HepG2 (cell line): ENCODE data around the gene LRRC3C. TPM values are rescaled to one million over a fixed set of nuclear protein-coding genes. Genes with fewer than 3 reads are reported as not detected.

Experiments
- EED ChIP-seq: sonication (generic); formaldehyde crosslinking; IDR thresholded peaks from 2 replicates; pipeline ENCODE4 v1.5.0; 2020; ENCODE audit warnings: mild to moderate bottlenecking, missing genetic modification reagents
- IRX3 ChIP-seq: sonication (generic); formaldehyde crosslinking; IDR thresholded peaks from 2 replicates; pipeline ENCODE4 v1.8.1; 2023; ENCODE audit warnings: mild to moderate bottlenecking, low read depth, missing genetic modification reagents, borderline replicate concordance
- ISL2 ChIP-seq: sonication (generic); formaldehyde crosslinking; IDR thresholded peaks from 2 replicates; pipeline ENCODE4 v1.5.0; 2020; ENCODE audit warnings: missing genetic modification reagents
- ZKSCAN8 ChIP-seq: IDR thresholded peaks from 2 replicates; pipeline ENCODE4 v1.6.1; 2016; ENCODE audit warnings: borderline replicate concordance, missing genetic modification reagents, missing compliant biosample characterization
- ZNF282 ChIP-seq: fragments of 450-650 bp; IDR thresholded peaks from 2 replicates; pipeline ENCODE4 v1.6.1; 2018; ENCODE audit not compliant: partially characterized antibody
- ZNF296 ChIP-seq: sonication (generic); formaldehyde crosslinking; conservative IDR thresholded peaks from 2 replicates; pipeline ENCODE4 v1.5.0; 2020; ENCODE audit warnings: mild to moderate bottlenecking, missing genetic modification reagents
- ZNF562 ChIP-seq: sonication (generic); formaldehyde crosslinking; IDR thresholded peaks from 2 replicates; pipeline ENCODE4 v1.8.0; 2022; ENCODE audit warnings: missing genetic modification reagents, borderline replicate concordance
- ZNF766 ChIP-seq: sonication (generic); formaldehyde crosslinking; IDR thresholded peaks from 2 replicates; pipeline ENCODE4 v1.5.0; 2020; ENCODE audit warnings: missing genetic modification reagents, borderline replicate concordance
- polyA plus RNA-seq, 8 experiments: library from polyadenylated mRNA; depleted of rRNA in 3 of 8; stranded (reverse) in 7 of 8; unstranded in 1 of 8; fragments of >200 nt; fragmentation: Illumina TruSeq in 4 of 8; extraction: Trizol in 4 of 8; gene quantifications; 2 replicates each; pipeline versions ENCODE4 v1.2.1 to v1.2.3, GENCODE V29; 2011 to 2016; ENCODE audit warnings: low read depth in 4 of 8, missing spikeins in 1 of 8, mixed read lengths in 1 of 8; ENCODE audit not compliant: insufficient read depth in 1 of 8
- total RNA-seq, 5 experiments: library from RNA; depleted of rRNA; stranded (reverse); fragments of >200 nt; fragmentation: Illumina TruSeq; extraction: Trizol; gene quantifications; 2 replicates each; pipeline ENCODE4 v1.2.3, GENCODE V29; 2016; ENCODE audit warnings: low read depth in 1 of 5
- TF ChIP-seq, protein P1 (sequence below): sonication (generic); formaldehyde crosslinking; IDR thresholded peaks from 2 replicates; pipeline ENCODE4 v1.4.0; 2020; ENCODE audit warnings: missing genetic modification reagents
- TF ChIP-seq, protein P2 (sequence below): conservative IDR thresholded peaks from 2 replicates; pipeline ENCODE4 v1.6.1; 2018; ENCODE audit warnings: missing genetic modification reagents
- TF ChIP-seq, protein P3 (sequence below): sonication (generic); formaldehyde crosslinking; IDR thresholded peaks from one replicate; pipeline ENCODE4 v1.5.1; 2020; ENCODE audit warnings: mild to moderate bottlenecking, missing genetic modification reagents; ENCODE audit errors: not compliant biosample characterization
- TF ChIP-seq, protein P4 (sequence below): sonication (generic); formaldehyde crosslinking; IDR thresholded peaks from 2 replicates; pipeline ENCODE4 v1.5.1; 2020; ENCODE audit warnings: mild to moderate bottlenecking, missing genetic modification reagents, borderline replicate concordance

The LRRC3C gene
- total and polyA plus RNA-seq, 2 of the 13 experiments (the other 11 are each of a cell fraction or from before 2014, with no cell fraction given): 0.17 TPM; not detected in 1

DNA sequence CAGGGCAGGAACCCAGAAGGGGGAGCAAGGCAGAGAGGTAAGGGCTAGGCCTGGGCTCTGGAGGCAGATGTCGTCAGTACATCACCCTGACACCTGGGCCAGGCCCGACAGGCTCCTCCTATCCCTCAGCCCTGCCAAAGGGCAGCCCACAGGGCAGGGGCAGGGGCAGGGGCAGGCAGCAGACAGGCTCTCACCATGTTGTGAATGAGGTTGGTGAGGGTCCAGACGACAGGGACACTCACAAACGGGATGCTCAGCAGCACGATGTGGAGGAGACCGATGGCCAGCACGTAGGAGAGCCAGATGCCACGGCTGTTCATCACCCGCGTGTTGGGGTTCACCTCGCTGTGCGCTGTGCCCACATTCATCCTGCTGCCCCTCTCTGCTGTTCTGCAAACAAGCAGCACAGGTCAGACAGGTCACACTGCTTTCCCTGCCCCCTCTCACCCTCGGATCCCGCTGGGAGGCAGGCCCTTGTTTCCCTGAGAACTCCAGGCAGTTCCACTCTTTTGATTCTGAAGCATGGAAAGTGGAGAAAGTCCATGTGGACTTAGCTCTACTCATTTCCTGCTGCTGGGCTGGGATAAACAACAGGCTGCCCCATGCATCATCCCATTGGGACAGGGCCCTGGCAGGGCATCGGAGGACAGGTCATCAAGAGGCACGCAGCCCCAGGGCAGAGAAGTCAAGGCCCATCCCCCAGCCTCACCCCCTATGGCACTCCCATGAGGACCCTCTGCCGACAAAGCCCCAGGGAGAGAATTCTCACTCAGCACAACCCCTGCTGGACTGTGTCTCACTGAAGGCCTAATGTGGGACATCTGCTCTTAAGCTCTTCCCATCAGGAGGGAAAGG lies 3.5 kb upstream of the LRRC3C start (continued):
- no peak for TF ChIP-seq IRX3 (CRISPR knock-in tag)
- no peak for TF ChIP-seq ZNF562 (CRISPR knock-in tag)
- TF ChIP-seq, protein P1, sequence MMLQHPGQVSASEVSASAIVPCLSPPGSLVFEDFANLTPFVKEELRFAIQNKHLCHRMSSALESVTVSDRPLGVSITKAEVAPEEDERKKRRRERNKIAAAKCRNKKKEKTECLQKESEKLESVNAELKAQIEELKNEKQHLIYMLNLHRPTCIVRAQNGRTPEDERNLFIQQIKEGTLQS (CRISPR knock-in tag): peak; percentile 67; the same call in 1 of the 2 replicates
- peak; percentile 58; the same call in 1 of the 2 replicates for TF ChIP-seq EED (CRISPR knock-in tag)
- TF ChIP-seq, protein P2, sequence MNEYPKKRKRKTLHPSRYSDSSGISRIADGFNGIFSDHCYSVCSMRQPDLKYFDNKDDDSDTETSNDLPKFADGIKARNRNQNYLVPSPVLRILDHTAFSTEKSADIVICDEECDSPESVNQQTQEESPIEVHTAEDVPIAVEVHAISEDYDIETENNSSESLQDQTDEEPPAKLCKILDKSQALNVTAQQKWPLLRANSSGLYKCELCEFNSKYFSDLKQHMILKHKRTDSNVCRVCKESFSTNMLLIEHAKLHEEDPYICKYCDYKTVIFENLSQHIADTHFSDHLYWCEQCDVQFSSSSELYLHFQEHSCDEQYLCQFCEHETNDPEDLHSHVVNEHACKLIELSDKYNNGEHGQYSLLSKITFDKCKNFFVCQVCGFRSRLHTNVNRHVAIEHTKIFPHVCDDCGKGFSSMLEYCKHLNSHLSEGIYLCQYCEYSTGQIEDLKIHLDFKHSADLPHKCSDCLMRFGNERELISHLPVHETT (CRISPR knock-in tag): peak; percentile 91
- TF ChIP-seq, protein P3, sequence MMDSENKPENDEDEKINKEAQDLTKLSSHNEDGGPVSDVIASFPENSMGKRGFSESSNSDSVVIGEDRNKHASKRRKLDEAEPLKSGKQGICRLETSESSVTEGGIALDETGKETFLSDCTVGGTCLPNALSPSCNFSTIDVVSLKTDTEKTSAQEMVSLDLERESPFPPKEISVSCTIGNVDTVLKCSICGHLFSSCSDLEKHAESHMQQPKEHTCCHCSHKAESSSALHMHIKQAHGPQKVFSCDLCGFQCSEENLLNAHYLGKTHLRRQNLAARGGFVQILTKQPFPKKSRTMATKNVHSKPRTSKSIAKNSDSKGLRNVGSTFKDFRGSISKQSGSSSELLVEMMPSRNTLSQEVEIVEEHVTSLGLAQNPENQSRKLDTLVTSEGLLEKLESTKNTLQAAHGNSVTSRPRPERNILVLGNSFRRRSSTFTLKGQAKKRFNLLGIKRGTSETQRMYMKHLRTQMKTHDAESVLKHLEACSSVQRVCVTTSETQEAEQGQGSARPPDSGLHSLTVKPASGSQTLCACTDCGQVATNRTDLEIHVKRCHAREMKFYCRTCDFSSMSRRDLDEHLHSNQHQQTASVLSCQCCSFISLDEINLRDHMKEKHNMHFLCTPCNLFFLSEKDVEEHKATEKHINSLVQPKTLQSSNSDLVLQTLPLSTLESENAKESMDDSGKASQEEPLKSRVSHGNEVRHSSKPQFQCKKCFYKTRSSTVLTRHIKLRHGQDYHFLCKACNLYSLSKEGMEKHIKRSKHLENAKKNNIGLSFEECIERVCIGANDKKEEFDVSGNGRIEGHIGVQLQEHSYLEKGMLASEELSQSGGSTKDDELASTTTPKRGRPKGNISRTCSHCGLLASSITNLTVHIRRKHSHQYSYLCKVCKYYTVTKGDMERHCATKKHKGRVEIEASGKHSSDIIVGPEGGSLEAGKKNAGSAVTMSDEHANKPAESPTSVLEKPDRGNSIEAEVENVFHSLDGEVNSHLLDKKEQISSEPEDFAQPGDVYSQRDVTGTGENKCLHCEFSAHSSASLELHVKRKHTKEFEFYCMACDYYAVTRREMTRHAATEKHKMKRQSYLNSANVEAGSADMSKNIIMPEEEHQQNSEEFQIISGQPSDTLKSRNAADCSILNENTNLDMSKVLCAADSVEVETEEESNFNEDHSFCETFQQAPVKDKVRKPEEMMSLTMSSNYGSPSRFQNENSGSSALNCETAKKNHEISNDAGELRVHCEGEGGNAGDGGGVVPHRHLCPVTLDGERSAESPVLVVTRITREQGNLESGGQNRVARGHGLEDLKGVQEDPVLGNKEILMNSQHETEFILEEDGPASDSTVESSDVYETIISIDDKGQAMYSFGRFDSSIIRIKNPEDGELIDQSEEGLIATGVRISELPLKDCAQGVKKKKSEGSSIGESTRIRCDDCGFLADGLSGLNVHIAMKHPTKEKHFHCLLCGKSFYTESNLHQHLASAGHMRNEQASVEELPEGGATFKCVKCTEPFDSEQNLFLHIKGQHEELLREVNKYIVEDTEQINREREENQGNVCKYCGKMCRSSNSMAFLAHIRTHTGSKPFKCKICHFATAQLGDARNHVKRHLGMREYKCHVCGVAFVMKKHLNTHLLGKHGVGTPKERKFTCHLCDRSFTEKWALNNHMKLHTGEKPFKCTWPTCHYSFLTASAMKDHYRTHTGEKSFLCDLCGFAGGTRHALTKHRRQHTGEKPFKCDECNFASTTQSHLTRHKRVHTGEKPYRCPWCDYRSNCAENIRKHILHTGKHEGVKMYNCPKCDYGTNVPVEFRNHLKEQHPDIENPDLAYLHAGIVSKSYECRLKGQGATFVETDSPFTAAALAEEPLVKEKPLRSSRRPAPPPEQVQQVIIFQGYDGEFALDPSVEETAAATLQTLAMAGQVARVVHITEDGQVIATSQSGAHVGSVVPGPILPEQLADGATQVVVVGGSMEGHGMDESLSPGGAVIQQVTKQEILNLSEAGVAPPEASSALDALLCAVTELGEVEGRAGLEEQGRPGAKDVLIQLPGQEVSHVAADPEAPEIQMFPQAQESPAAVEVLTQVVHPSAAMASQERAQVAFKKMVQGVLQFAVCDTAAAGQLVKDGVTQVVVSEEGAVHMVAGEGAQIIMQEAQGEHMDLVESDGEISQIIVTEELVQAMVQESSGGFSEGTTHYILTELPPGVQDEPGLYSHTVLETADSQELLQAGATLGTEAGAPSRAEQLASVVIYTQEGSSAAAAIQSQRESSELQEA (CRISPR knock-in tag): peak; percentile 95
- peak; percentile 78; the same call in 1 of the 2 replicates for TF ChIP-seq ISL2 (CRISPR knock-in tag)
- TF ChIP-seq, protein P4, sequence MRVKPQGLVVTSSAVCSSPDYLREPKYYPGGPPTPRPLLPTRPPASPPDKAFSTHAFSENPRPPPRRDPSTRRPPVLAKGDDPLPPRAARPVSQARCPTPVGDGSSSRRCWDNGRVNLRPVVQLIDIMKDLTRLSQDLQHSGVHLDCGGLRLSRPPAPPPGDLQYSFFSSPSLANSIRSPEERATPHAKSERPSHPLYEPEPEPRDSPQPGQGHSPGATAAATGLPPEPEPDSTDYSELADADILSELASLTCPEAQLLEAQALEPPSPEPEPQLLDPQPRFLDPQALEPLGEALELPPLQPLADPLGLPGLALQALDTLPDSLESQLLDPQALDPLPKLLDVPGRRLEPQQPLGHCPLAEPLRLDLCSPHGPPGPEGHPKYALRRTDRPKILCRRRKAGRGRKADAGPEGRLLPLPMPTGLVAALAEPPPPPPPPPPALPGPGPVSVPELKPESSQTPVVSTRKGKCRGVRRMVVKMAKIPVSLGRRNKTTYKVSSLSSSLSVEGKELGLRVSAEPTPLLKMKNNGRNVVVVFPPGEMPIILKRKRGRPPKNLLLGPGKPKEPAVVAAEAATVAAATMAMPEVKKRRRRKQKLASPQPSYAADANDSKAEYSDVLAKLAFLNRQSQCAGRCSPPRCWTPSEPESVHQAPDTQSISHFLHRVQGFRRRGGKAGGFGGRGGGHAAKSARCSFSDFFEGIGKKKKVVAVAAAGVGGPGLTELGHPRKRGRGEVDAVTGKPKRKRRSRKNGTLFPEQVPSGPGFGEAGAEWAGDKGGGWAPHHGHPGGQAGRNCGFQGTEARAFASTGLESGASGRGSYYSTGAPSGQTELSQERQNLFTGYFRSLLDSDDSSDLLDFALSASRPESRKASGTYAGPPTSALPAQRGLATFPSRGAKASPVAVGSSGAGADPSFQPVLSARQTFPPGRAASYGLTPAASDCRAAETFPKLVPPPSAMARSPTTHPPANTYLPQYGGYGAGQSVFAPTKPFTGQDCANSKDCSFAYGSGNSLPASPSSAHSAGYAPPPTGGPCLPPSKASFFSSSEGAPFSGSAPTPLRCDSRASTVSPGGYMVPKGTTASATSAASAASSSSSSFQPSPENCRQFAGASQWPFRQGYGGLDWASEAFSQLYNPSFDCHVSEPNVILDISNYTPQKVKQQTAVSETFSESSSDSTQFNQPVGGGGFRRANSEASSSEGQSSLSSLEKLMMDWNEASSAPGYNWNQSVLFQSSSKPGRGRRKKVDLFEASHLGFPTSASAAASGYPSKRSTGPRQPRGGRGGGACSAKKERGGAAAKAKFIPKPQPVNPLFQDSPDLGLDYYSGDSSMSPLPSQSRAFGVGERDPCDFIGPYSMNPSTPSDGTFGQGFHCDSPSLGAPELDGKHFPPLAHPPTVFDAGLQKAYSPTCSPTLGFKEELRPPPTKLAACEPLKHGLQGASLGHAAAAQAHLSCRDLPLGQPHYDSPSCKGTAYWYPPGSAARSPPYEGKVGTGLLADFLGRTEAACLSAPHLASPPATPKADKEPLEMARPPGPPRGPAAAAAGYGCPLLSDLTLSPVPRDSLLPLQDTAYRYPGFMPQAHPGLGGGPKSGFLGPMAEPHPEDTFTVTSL (CRISPR knock-in tag): peak; percentile 98
- peak; percentile 97; the same call in 1 of the 2 replicates for TF ChIP-seq ZKSCAN8 (CRISPR knock-in tag)
- peak; percentile 71 for TF ChIP-seq ZNF296 (CRISPR knock-in tag)
- no peak for TF ChIP-seq ZNF282
- peak; percentile 99; the same call in 1 of the 2 replicates for TF ChIP-seq ZNF766 (CRISPR knock-in tag)
